Ishikawa (cell line): ENCODE data around the gene TBC1D22A.

Source experiments
- CEBPB ChIP-seq: IDR thresholded peaks from 2 replicates; pipeline ENCODE4 v1.6.1; 2012
- FOXM1 ChIP-seq: IDR thresholded peaks from 2 replicates; pipeline ENCODE4 v1.6.1; 2012; ENCODE audit warnings: low read depth, borderline replicate concordance
- RAD21 ChIP-seq: IDR thresholded peaks from 2 replicates; pipeline ENCODE4 v1.6.1; 2012; ENCODE audit warnings: low read depth
- TAF1 ChIP-seq: IDR thresholded peaks from 2 replicates; pipeline ENCODE4 v1.6.1; 2012; ENCODE audit warnings: low read depth, mild to moderate bottlenecking
- TEAD4 ChIP-seq: IDR thresholded peaks from 2 replicates; pipeline ENCODE4 v1.6.1; 2012
- YY1 ChIP-seq: IDR thresholded peaks from 2 replicates; pipeline ENCODE4 v1.6.1; 2012; ENCODE audit warnings: low read depth
- ZBTB7A ChIP-seq: IDR thresholded peaks from 2 replicates; pipeline ENCODE4 v1.6.1; 2012; ENCODE audit warnings: low read depth
- TF ChIP-seq, protein P1 (sequence below): IDR thresholded peaks from 2 replicates; pipeline ENCODE4 v1.6.1; 2012; ENCODE audit warnings: low read depth, mild to moderate bottlenecking

DNA sequence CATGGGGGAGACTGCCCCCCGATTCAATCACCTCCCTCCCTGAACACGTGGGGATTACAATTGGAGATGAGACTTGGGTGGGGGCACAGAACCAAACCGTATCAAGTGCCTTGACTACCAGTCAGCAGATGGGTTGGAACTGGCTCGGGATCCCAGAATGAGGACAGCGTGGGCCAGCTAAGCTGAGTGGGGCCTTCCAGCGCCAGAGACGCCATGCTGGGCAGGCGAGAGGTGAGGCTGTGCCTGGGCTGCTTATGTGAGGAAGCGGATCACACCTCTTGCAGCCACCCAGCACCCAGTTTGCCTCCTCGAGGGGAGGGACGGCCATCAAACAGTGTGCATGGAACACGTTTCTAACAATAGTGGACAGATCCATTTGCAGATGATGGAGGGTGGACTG is 195.1 kb downstream of the TBC1D22A start:
- TF ChIP-seq TAF1, result no peak
- no peak for TF ChIP-seq FOXM1
- TF ChIP-seq, protein P1, sequence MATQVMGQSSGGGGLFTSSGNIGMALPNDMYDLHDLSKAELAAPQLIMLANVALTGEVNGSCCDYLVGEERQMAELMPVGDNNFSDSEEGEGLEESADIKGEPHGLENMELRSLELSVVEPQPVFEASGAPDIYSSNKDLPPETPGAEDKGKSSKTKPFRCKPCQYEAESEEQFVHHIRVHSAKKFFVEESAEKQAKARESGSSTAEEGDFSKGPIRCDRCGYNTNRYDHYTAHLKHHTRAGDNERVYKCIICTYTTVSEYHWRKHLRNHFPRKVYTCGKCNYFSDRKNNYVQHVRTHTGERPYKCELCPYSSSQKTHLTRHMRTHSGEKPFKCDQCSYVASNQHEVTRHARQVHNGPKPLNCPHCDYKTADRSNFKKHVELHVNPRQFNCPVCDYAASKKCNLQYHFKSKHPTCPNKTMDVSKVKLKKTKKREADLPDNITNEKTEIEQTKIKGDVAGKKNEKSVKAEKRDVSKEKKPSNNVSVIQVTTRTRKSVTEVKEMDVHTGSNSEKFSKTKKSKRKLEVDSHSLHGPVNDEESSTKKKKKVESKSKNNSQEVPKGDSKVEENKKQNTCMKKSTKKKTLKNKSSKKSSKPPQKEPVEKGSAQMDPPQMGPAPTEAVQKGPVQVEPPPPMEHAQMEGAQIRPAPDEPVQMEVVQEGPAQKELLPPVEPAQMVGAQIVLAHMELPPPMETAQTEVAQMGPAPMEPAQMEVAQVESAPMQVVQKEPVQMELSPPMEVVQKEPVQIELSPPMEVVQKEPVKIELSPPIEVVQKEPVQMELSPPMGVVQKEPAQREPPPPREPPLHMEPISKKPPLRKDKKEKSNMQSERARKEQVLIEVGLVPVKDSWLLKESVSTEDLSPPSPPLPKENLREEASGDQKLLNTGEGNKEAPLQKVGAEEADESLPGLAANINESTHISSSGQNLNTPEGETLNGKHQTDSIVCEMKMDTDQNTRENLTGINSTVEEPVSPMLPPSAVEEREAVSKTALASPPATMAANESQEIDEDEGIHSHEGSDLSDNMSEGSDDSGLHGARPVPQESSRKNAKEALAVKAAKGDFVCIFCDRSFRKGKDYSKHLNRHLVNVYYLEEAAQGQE, result no peak
- TF ChIP-seq TEAD4, result no peak
- no peak for TF ChIP-seq YY1
- no peak for TF ChIP-seq ZBTB7A
- TF ChIP-seq CEBPB, result no peak
- no peak for TF ChIP-seq RAD21
